GM12865 (cell line): ENCODE data around the gene CCL16.
A peak's percentile ranks its signal among the peaks of the same experiment; 100 is the strongest.
"Not testable (repeated sequence)": the region's sequence is repeated elsewhere in the genome, so short reads cannot be mapped to it uniquely, and the experiment has no call there.

ENCODE experiments used
- DNase-seq: peaks from one replicate; pipeline ENCODE4 v3.0.0; 2010; ENCODE audit warnings: low read depth
- H3K4me3 ChIP-seq: 2 replicates; pipeline ENCODE4 v1.5.1; 2011; ENCODE audit warnings: mild to moderate bottlenecking, low read depth, low read length, control low read depth
- TF ChIP-seq, protein P1 (sequence below): IDR thresholded peaks from 2 replicates; pipeline ENCODE4 v1.5.1; 2011; ENCODE audit warnings: low read length, control low read depth, low read depth, inconsistent platforms; ENCODE audit not compliant: insufficient read depth; ENCODE audit errors: missing control alignments

The CCL16 gene

DNA sequence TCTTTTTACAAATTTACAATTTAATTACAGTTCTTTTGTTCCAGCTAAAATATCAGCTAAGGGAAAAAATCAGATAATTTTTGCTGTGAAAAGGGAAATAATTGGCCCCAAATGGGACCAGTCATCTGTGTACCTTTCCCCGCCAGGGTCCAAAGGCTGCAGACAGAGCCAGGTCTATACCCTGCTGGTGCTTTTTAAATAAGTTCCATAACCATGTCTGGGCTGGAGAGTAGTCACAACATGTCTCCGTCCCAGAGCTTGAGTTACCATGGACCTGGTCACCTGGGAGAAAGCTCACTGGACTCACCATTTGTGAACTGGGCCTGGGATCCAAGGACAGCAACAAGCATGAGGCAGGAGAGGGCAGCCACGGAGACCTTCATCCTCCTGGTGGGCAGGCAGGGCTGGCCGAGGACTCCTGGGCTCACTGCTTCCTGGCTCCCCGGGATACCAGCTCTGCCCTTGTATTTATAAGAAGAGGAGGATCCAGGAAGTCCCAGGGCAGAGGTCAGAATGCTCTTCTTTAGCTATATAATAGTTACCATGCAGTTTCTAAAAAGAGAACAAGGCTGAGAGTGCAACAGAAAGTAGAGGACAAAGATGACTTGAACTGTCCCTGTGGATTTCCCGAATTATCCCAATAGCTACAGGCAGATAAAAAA, 19.9 kb upstream of the CCL16 start, which contains the start of gene CCL15:
TSS of gene CCL15 (minus strand) at position 444 of the 662 bp plus-strand sequence. CDS start at position 383, 61 bp downstream.
- TF ChIP-seq, protein P1, sequence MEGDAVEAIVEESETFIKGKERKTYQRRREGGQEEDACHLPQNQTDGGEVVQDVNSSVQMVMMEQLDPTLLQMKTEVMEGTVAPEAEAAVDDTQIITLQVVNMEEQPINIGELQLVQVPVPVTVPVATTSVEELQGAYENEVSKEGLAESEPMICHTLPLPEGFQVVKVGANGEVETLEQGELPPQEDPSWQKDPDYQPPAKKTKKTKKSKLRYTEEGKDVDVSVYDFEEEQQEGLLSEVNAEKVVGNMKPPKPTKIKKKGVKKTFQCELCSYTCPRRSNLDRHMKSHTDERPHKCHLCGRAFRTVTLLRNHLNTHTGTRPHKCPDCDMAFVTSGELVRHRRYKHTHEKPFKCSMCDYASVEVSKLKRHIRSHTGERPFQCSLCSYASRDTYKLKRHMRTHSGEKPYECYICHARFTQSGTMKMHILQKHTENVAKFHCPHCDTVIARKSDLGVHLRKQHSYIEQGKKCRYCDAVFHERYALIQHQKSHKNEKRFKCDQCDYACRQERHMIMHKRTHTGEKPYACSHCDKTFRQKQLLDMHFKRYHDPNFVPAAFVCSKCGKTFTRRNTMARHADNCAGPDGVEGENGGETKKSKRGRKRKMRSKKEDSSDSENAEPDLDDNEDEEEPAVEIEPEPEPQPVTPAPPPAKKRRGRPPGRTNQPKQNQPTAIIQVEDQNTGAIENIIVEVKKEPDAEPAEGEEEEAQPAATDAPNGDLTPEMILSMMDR: no peak
- no peak for DNase-seq
- no peak within 1 kb of the TSS for H3K4me3 ChIP-seq

DNA sequence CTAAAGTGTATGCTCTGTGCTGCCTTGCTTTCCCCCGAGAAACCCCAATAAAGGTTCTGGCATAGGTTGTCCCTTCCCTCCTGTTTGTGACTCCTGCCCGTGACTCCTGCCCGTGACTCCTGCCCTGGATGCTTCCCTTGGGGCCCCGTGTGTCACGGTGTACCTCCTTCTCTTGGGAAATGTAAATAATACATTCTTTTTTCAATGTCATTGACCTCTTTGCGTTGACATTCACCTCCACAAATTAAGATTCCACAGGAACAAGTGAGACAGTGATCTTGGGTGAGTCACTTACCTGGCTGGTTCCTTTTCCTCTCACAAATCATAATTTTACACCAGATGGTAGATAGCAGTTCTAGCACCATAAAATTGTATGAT, 19.4 kb upstream of the CCL16 start:
- H3K4me3 ChIP-seq: no peak overlapping the region
- TF ChIP-seq, protein P1: no peak

DNA sequence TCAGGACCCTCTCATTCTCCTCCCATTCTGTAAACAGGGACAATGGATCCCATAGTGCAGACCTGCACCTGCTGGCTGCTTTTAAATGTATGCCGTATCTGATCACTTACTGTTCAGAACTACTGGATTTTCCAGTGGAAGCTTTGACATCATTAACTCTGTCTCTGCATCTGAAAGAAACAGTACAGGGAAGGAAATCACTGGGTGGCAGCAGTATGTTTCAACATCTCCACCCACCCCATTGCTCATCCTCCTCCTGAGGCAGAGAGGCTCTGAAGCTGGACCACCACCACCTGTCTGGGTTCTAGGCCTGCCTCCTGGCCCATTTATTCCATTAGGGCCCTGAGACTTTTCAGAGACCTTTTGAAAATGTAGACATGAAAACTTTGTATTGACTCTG, 17.5 kb upstream of the CCL16 start:
- TF ChIP-seq, protein P1: no peak
- no peak for DNase-seq
- H3K4me3 ChIP-seq: no peak overlapping the region

More for the DNA sequence above, 19.4 kb upstream of the CCL16 start:
- no peak for DNase-seq

- H3K4me3 ChIP-seq: no peak overlapping the region
- TF ChIP-seq, protein P1: no peak
- DNase-seq: no peak
Measured at GRCh38 chr17:35998018-35998545, 16.8 kb upstream of the CCL16 start.

DNA sequence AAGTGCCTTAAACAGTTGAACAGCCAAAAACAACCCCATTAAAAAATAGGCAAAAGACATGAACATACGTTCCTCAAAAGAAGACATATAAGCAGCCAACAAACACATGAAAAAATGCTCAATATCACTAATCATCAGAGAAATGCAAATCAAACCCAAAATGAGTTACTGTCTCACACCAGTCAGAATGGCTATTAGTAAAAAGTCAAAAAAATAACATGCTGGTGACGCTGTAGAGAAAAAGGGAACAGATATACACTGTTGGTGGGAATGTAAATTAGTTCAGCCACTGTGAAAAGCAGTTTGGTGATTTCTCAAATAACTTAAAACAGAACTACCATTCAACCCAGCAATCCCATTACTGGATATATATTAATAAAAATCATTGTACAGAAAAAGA, 14.0 kb upstream of the CCL16 start:
- not testable (repeated sequence) for H3K4me3 ChIP-seq
- DNase-seq: peak; percentile 12

DNA sequence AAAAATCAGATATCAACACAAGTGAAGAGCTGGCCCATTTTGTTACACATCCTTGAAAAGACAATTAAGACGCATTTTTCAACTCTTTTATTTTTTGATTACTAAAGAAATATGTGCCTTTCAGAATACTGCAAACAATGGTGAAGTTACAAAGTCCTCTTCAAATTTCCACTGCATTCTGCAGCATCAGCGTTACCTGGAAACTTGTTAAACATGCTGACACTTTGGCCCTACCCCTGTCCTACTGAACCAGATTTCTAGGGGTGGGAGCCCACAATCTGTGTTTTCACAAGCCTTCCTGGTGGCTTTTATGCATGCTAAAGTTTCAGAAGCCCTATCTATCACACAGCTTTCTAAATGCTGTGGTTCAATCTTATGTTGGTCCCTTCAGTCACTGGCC, 9.8 kb upstream of the CCL16 start:
- DNase-seq: no peak
- TF ChIP-seq, protein P1: no peak
- H3K4me3 ChIP-seq: no peak overlapping the region

DNA sequence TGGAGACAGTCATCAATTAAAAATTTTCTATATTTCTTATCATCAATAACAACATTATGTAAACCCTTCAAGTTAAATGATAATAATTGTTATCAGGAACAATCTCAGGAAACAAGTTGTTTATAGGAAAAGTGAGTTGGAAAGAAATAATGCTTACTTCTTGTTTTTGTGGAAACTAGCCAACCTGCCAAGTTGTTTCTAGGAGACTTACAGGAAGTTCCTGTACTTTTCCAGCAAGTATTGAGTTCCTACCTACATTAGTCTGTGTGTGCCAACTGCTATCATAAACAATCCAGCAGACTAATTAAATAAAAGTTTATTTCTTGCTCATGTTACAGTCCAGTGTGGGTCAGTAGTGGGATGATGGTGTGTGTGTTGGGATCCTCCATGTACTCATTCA, 6.9 kb upstream of the CCL16 start:
- H3K4me3 ChIP-seq: no peak overlapping the region
- DNase-seq: no peak
- TF ChIP-seq, protein P1: no peak
